GM23338 (cell line): ENCODE measurements around the gene TRIM25.

Experiments
- EZH2phosphoT487 ChIP-seq: fragments of 200-600 bp; sonication (generic); IDR thresholded peaks from one replicate; pipeline ENCODE4 v1.8.1; 2018; ENCODE audit warnings: antibody characterized with exemption; ENCODE audit not compliant: unreplicated experiment
- POLR2AphosphoS5 ChIP-seq: IDR thresholded peaks from 2 replicates; pipeline ENCODE4 v1.6.1; 2016; ENCODE audit warnings: antibody characterized with exemption, low read depth
- REST ChIP-seq: IDR thresholded peaks from one replicate; pipeline ENCODE4 v1.6.1; 2018; ENCODE audit warnings: antibody characterized with exemption; ENCODE audit not compliant: unreplicated experiment
- TF ChIP-seq, protein P1 (sequence below), 2 experiments: fragments of 200-600 bp in 1 of 2; sonication (generic) in 1 of 2; conservative IDR thresholded peaks; 2 replicates each; pipeline versions ENCODE4 v1.5.1 to v1.6.1; 2016 to 2017; ENCODE audit warnings: antibody characterized with exemption in 2 of 2, low read depth in 2 of 2, mild to moderate bottlenecking in 2 of 2, moderate library complexity in 1 of 2

- TF ChIP-seq REST (no peak), EZH2phosphoT487 (no peak), POLR2AphosphoS5 (no peak)
- TF ChIP-seq, protein P1, sequence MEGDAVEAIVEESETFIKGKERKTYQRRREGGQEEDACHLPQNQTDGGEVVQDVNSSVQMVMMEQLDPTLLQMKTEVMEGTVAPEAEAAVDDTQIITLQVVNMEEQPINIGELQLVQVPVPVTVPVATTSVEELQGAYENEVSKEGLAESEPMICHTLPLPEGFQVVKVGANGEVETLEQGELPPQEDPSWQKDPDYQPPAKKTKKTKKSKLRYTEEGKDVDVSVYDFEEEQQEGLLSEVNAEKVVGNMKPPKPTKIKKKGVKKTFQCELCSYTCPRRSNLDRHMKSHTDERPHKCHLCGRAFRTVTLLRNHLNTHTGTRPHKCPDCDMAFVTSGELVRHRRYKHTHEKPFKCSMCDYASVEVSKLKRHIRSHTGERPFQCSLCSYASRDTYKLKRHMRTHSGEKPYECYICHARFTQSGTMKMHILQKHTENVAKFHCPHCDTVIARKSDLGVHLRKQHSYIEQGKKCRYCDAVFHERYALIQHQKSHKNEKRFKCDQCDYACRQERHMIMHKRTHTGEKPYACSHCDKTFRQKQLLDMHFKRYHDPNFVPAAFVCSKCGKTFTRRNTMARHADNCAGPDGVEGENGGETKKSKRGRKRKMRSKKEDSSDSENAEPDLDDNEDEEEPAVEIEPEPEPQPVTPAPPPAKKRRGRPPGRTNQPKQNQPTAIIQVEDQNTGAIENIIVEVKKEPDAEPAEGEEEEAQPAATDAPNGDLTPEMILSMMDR (conservative IDR thresholded peaks at IDR 0.05; ENCODE audit: low read depth in 2 of 2) = no peak
Measured at GRCh38 chr17:56896968-56897359, 16.9 kb downstream of the TRIM25 start.
